ENCODE measurements around the gene RNF167.

The RNF167 gene

DNA sequence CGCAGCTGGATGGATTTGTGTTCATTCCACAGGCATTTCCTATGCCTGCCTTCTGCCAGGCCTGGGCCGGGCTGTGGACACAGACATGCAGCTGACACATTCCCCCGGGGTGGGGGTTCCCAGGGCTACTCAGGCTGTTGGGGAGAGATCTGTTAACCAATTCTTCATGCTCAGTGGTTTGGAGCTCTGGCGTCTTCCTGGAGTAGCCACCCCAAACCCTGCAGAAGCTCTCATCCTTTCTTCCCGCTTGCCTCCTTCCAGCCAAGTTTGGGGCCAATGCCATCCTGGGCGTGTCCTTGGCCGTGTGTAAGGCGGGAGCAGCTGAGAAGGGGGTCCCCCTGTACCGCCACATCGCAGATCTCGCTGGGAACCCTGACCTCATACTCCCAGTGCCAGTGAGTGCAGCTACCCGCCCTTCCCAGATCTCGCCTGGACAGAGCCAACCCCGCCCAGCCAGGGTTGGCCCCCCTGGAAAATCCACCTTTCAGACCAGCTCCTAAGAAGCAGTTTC, 13.4 kb downstream of the RNF167 start:
- no peak for DNase-seq (ENCODE audit: low read depth, low spot score)

GRCh38 chr17:4955091-4955490, 15.0 kb downstream of the RNF167 start:
- DNase-seq (ENCODE audit: low read depth, low spot score), result no peak

GRCh38 chr17:4956493-4957061, 16.5 kb downstream of the RNF167 start:
- no peak for DNase-seq (ENCODE audit: low read depth, low spot score)

- DNase-seq (ENCODE audit: low read depth, low spot score), result no peak
Measured at GRCh38 chr17:4958102-4958501, 18.0 kb downstream of the RNF167 start.

DNA sequence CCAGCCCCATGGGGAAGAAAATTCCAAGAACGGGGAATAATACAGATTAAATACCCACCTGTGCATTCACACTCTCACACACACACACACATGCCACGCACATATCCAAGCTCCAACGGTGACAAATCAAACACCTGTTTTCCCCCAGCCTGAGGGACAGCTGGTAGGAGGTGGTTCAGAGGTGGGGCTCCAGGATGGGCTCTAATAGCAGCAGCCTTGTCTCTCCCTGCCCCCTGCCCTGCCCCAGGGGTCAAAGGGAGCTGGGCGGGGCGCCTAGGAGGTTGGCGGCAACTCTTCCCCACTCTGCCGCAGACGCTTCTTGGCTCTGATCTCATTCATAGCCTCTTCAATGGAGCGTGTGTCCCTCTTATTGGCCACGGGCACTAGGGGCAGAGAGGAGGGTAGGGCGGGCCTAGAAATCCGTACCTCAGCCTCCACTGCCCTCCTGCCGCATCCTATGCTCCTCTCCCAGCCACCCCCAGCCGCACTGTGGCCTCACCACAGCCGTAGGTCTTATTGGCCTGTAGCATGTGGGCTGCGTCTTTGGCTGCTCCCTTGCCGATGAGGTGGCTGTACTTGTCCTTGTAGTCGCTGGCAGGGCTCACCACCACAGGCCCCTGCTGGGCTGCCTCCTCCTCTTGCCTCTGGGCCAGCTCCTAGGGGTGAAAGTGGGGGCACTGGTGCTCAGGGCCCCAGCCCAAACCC, 19.3 kb downstream of the RNF167 start:
- DNase-seq (ENCODE audit: low read depth, low spot score), result no peak

GRCh38 chr17:4960279-4960922, 20.3 kb downstream of the RNF167 start:
- no peak for DNase-seq (ENCODE audit: low read depth, low spot score)

DNA sequence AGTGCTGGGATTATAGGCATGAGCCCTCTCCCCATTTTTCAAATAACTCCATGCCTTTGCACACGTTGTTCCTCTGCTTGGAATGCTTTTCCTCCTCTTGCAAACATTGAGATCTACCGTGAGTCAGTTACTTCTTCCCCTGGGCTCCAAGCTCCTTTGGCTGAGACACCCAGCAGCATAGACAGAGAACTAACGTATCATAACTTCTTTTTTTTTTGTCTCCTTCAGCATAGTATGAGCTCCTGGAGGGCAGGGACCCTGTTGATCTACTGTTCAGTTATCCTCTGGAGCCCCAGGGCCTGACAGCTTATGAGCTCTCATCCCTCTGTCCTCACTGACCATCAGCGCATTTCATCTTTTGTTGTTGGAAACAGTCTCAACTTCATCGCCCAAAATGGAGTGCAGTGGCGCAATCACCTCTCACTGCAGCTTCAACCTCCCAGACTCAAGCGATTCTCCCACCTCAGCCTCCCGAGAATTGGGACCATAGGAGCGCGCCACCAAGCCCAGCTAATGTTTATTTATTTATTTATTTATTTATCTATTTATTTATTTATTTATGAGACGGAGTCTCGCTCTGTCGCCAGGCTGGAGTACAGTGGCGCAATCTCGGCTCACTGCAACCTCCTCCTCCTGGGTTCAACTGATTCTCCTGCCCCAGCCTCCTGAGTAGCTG, 25.4 kb downstream of the RNF167 start:
- DNase-seq (ENCODE audit: low read depth, low spot score), result no peak

DNA sequence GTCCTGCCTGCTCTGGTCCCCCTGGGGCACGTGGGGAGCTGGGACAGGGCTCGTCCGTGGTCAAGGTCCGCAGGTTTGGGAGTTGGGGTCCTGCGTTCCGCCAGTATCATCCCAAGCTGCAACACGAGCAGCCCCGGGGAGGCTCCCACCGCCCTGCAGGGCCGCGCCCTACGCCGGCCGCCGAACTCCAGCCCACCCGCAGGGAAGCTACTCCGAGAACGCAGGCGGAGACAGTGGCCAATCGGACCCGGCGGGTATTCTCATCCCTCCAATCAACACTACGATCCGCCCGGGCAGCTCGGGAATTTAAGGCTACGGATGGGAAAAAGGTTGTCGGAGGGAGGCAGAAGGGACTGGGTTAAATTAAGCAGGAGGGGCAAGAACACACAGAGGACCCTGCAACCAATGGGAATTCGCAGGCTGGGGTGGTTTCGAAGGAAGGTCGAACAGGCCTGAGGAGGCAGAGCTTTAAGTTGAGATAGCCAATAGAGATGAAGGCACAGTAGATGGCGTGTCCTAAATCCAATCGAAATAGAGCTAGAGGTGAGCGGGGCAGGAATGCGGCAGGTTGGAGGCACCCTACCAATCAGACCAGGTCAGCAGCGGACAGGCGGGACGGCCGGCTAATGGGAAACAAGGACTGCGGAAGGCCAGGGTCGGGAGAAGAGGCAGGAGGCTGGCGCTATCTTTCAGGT, 26.9 kb downstream of the RNF167 start:
- peak; percentile 100 for DNase-seq (ENCODE audit: low read depth, low spot score)

GRCh38 chr17:4967539-4968485, 27.7 kb downstream of the RNF167 start, which contains the start of gene SPAG7:
Gene SPAG7, minus strand, starts transcription at chr17:4967817. Its CDS starts 13 bp downstream, at chr17:4967804.
- peak; percentile 98 for DNase-seq (ENCODE audit: low read depth, low spot score)

GRCh38 chr17:4968486-4969046, 28.5 kb downstream of the RNF167 start:
- no peak for DNase-seq (ENCODE audit: low read depth, low spot score)

- no peak for DNase-seq (ENCODE audit: low read depth, low spot score)
Measured at GRCh38 chr17:4969047-4969550, 29.0 kb downstream of the RNF167 start.

- no peak for DNase-seq (ENCODE audit: low read depth, low spot score)
Measured at GRCh38 chr17:4969551-4970173, 29.6 kb downstream of the RNF167 start.

DNA sequence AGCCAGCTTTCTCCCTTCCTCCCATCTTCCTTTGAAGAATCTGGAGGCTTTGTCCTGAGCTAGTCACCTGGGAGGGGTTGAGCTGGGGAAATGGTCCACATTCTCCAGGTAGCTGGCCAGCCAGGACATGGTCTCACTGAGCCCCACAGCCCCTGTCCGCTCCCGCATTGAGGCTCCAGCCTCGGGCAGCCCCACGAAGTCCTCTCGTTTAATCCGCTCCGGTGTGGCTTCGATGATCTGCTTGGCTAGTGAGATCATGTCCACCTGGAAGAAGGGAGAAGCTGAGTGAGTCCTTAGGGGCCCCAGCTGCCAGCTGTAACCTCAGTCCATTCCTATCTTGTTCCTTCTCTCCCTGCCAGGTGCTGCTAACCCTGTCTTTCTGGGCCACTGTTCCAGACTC, 30.2 kb downstream of the RNF167 start:
- no peak for DNase-seq (ENCODE audit: low read depth, low spot score)

DNA sequence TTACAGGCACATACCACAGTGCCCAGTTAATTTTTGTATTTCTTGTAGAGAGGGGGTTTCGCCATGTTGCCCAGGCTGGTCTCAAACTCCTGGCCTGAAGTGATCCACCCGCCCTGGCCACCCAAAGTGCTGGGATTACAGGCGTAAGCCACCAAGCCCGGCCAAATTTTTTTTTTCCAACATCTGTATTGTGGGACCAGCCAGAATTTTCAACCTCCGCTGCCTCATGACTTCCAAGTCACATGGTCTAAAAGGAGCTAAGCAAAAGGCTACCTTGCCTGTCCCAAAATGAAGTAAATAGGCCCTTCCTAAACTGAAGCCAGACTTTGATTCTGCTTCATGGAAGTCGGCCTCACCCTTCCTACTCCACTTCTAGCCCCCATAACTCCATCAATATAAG, 31.8 kb downstream of the RNF167 start:
- no peak for DNase-seq (ENCODE audit: low read depth, low spot score)

DNA sequence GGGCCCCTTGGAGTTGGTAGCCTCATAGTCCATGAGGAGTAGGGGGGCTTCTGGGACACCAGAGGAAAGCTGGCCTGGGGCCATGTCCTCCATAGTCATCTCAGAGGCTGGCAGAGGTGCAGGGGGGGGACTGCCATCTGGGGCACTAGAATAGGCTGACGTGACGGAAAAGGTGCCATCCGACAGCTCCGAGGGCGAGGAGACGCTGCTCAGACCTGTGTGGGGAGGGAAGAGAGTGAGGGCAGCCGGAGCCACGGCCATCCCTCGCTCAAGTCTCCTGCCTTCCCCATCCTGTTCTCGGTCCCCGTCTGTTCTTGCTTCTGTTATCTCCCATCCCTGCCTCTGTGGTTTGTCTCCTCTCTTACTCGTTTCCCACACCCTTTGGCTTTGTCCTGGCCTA, 32.3 kb downstream of the RNF167 start:
- no peak for DNase-seq (ENCODE audit: low read depth, low spot score)

DNA sequence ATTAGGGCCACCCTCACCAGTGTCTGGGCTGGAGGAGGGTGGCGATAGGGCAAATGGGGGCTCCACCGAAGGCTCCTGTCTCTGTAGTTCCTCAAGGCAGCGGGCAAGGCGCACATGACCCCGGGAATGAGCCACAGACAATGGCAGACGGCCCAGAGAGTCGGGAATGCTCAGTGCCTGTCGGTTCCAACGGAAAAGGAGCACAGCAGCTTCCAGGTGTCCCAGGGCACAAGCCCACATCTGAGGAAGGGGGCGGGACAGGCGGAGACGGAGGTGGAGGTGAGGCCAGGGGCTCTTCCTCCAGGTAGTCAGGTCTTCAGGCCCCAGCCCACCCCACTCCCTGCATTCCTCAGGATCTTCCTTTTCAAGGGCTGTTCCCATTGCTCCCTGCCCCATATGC, 32.7 kb downstream of the RNF167 start:
- no peak for DNase-seq (ENCODE audit: low read depth, low spot score)

DNA sequence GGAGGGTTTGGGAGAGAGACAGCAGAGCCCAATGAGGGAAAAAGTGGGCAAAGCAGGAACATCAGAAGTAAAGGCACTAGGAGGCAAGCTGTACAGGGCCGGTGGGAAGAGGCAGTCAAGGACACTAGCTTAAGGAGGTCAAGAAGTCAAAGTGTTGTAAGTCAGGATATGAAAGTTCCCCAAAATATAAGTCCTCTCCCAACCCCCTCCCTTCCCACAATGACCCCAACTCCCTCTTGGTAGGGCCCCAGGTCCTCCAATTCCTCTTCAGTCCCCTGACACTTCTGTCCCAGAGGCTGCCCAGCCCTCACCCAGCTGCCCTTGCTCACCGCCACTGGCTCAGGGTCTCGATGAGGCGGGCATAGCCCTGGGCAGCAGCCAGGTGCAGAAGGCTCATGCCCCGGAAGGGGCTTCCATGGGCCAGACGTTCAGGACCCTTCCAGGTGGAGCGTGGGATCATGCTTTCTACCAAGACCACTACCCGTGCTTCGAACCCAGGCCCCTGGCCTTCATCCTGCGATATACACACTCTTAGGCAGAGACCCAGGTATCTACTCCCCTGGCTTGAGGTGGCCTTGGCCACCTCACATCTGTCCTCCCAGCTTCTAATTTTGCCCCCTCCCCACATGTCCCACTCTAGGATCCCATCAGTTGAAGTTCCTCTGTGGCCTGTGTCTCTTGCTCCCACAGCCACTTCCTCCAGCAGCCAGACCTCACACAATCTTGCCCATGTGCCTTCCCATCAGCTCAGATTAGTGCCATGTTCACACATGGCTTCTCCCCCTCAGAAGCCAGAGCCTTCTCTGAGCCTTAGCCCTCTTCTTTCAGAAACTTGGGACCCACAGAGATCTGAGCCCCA, 33.4 kb downstream of the RNF167 start:
- no peak for DNase-seq (ENCODE audit: low read depth, low spot score)

DNA sequence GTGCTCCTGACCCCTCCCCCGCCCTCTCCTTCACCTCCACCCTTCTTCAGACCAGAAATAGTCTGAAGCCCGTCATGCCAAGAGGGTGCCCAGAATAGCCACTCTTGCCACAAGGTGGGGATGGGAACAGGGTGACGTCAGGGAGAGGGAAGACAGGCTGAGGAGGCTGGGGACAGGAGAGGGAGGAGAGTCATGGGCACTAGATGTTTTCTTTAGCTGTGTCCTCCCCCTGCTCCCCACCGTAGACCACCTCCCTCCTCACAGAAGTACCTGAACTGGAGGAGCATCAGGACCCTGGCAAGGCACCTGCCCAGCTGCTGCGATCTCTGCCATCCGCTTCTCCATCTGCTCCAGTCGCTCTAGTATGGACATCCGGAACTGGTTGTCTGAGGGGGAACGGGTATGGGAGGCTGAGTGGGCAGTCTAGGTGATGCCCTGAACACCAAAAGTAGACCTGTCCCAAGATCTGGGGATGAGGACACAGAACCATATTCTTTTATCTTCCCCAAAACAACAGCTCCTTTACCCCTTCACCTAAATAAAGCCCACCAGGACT, 34.1 kb downstream of the RNF167 start:
- no peak for DNase-seq (ENCODE audit: low read depth, low spot score)
